GM21619 (cell line): ENCODE data around the gene CDK5RAP2.
"Not testable (repeated sequence)": the region's sequence is repeated elsewhere in the genome, so short reads cannot be mapped to it uniquely, and the experiment has no call there.

Source experiments
- ATAC-seq: cut with Tn5 transposase; IDR thresholded peaks from one replicate; pipeline ENCODE4 v1.9.1; 2021; ENCODE audit not compliant: unreplicated experiment

The CDK5RAP2 gene

DNA sequence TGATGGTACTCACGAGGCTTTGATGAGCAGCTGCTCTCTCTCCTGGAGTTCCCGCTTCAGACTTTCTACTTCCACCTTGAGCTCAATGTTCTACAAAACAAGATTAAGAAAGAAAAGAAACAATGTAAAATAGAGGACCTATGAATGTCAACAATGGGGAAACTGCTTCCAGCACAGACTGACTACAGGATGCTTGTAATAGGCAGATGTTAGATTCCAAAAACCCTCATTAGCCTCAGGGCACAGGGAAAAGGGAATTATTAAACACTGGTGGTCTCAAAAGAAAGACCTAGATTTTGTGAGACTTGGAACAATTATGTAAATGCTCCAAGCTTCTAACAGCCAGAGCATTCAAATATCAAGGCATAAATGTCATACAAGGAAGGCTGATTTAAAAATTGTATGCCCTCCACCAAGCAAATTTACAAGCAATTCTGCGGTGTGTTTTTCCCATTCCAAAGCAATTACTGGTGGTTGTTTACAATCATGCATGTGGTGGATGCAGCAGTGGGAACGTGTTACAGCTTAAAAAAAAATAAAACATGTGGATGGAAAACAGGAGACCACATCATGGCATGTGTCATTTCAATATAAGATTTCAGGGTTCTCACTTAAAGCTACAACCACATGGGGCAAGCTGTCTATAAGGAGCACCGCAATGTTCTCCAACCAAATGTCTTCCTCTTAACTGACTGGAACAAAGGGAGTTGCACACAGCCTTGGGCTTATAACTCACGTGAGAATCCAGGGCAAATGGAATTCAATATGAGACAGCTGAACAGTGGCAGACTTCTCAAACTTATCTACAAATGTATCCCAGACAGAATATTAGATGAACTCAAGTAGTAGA is 34.0 kb downstream of the CDK5RAP2 start:
- ATAC-seq: no peak

DNA sequence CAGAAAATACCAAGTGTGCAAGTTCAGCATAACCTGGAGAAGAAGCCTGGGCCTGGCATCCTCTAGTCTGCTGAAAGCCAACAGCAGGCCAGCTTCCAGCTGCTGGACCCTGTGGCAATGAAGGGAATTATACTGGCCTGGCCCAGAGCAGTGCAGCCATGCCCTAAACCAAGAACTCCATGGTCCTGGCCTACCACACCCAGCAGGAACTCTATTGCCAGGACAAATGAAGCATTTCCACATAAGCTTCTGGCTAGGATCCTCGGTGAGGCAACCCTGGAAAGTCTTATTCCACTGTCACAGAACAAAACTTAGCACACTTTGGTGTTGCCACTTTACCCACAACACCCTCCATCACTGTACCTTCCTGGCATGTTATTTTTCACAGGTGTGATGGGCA is 35.5 kb downstream of the CDK5RAP2 start:
- ATAC-seq: no peak

DNA sequence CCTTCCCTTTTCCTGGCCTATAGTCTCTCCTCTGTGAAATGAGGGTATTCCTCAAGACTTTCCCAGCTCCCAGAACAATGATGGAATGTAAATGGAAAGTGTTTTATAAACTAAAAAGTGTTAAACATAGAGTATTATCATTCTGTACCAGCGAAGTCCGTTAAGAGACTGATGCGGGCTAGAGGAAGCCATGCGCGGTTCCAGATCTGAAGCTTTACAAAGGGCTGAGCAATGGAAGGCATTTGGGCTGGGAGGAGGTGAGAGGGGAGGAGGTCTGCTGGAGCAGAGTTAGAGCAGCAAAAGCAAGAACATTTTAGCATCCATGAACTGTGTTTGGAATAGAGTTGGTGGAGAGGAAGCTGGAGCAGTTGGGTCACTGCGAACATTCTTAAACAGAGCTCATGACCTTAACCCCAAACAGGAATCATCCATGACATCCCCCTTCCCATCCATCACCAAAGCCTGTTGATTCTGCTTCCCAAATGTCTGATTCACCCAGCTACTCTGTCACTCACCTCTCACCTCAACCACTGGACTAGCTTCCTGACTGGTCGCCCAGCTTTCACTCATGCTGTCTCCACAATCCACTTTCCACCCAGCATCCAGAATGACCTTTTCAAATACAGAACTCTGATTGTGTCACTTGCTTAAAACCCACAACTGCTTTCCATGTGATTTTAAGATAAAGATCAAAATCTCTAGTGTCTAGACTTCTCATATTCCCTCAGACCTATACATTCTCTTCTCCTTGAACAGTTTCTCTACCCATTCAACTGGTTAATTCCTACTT is 37.1 kb downstream of the CDK5RAP2 start:
- no peak for ATAC-seq

DNA sequence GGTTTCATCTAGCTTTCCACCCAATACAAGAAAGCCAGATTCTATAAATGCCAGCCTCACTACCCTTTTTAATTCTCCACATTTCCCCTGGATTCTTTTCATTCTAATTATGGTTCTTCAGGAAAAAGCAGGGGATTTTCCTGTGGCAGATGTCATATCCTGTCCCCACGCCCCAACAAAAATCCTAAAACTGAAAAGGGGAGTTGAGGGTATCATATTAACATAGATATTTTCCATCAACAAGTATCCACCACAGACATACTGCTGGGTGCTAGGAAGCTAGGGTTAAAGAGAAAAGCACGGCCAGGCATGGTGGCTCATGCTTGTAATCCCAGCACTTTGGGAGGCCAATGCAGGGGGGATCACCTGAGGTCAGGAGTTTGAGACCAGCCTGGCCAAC is 38.0 kb downstream of the CDK5RAP2 start:
- ATAC-seq: no peak

DNA sequence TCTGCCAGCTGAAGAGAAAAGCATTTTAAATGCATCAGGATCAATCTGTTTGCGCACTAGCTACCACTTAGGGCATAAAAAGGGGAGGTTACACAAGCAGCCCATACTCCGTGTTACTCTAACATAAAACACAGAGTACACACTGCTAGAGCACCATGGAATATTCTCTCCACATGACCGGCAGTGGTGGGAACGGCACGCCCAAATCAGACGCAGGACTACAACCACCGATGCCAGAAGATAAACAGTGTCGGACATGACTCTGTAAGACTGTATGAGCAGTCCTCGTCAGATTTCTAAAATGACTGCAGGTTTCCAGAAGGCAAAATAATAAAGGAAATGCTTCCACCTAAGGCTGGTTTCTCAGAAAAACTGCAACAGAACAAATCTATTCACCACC is 40.0 kb downstream of the CDK5RAP2 start:
- no peak for ATAC-seq

DNA sequence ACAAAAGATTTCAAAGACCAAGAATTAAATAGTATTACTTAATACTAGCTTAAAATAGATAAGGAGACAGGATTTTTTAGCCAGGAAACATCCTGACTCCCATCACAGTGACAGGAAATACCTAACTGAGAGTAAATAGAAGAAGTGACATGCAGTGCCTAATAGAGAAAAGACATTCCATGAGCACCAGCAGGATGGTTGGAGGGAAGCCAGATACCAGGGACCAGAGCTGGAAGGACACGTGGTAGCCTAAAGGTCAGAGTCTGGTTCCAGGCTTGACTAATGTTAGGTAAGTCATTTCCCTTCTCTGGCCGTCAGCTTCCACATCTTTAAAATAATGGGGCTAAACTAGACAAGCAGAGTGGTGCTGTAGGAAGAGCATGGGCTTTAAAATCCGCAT is 41.6 kb downstream of the CDK5RAP2 start:
- no peak for ATAC-seq

DNA sequence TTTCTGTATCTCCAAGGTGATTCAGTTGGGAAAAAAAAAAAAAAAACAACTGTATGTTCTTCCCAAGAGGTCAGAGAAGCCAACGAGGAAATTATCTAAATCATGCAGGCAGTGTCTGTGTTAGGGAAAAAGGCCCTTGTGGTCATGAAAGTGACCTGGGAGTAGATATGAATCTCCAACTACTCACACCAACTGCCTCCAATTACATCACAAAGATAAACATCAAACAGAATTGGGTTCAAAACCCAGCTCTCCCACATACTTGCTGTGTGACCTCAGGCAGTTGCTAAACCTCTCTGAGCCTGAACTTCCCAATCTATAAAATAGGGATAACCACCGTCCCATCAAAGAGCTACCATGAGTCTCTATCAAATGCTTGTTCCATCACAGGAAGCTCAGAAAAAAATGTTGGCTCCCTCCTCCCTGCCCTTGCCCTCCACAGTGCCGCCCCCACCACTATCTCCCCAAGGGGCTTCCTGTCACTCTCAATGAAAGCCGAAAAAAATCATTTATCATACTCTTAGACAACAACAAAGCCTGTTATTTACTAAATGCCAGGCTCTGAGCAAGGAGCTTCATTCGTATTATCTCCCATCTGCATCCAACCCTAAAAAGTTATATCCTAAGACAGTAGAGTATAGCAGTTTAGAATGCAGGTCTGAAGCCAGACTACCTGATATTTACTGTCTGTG is 42.9 kb downstream of the CDK5RAP2 start:
- no peak for ATAC-seq

DNA sequence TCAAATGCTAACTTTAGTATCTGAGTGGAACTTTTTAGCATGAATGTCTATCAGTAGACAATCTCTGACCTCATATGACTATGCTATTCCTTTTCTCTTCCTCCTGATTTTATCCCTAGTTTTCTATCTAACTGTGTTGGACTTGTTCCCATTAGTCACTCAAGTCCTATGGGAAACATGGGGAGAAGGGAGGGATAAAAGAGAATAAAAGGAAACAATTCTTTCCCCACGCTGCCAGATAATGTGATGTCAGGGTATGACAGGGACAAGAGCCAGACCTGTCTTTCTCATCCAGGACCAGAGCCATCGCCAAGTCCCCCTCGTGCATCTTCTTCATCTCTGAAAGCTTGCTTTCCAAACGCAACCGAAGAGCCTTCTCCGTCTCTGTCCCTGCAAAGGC is 43.9 kb downstream of the CDK5RAP2 start:
- ATAC-seq: no peak

DNA sequence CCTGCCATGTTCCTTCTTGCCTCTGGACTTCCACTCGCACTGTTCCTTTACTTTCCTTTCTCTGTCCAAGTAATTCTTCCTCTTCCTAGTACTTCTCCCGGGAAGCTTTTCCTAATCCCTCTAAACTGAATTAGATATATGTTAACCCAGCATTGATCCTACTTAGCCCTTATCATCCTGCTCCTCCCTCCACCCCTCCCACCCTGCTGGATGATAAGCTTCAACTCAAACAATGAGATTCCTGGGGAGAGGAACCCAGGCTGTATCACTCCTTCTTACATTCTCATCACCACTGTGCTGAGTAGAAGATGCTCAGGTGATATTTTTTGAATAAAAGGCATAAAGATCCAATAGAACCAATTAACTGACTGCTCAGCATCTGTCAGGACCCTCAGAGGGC is 45.7 kb downstream of the CDK5RAP2 start:
- no peak for ATAC-seq

DNA sequence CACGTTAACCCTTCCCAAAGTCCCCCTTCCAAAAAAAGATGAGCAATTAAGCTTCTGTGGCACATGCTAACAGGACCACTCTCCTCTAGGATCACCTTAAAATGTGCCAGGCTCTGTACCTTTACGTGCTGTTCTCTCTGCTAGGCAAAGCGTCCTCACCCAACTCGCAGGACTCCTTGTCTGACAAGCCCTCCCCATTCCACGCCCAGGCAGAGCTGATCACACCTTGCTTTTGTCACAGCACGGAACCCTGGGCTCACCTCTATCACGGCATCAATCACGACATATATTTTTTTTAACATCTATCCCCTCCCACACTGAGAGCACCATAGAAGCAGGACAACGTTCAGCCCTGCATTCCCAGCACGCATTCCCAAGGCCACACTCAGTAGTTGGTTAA is 47.1 kb downstream of the CDK5RAP2 start:
- ATAC-seq: no peak

DNA sequence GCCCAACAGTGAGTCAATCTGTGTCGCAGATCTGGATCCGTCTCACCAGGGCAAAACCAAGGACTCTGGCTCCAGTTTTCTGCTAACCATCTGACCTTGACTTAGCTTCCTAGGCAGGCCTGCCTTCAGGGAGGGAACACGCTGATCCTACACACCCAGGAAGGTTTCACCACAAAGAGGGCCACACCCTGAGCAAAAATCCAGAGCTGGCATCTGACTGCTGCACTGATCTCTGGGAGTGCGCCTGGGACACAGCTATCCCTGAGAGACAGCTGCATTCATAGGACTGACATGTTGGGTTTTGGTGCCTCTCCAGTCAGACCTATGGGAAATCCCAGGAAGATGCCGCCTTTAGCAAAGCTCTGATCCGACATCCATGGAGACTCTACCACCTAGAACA is 47.5 kb downstream of the CDK5RAP2 start:
- ATAC-seq: no peak

DNA sequence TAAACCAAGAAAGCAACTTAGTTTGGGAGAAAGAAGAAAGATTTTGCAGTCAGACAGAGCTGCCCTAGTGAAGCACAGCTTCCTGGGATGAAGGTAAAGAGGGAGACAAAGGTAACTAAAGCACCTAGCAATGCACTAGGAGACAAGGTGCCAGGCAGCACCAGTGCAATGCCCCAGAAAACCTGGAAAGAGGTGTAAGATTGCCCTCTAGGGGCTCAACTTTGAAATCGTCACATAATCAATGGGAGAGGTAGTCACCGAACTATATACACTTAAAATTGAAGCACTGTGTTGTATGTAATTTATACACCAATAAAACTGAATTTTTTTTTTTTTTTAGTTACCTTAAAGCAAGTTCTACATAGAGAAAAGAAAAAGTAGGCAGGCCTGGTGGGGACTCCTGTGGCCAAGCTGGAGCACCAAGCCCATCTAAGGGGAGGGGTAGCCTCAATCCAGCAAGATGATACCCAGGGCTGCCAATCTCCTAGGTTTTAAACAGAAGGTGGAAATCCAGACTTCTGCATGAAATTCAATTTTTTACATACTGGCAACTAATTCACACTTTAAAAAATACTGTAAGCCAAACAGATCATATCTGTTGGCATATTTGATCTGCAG is 48.2 kb downstream of the CDK5RAP2 start:
- ATAC-seq: no peak

DNA sequence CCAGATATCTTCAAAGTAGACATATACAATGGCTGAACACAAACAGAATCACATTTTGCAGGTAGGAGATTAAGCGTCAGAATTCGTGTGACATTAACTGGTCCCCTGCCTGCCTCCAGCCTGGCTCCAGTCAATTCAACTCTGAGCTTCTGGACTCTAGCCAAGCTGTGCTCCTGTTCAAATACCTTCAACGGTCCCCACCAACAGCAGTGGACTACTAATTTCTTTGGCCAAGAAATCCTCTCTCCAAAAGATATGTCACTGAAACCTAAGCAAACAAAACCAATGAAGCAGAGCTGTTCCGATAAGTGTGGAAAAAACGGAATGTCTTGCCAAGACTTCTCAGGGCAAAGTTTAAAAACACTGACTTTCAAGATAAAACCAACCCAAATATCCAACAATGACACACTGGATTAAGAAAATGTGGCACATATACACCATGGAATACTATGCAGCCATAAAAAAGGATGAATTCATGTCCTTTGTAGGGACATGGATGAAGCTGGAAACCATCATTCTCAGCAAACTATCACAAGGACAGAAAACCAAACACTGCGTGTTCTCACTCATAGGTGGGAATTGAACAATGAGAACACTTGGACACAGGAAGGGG is 49.6 kb downstream of the CDK5RAP2 start:
- ATAC-seq: not testable (repeated sequence)

DNA sequence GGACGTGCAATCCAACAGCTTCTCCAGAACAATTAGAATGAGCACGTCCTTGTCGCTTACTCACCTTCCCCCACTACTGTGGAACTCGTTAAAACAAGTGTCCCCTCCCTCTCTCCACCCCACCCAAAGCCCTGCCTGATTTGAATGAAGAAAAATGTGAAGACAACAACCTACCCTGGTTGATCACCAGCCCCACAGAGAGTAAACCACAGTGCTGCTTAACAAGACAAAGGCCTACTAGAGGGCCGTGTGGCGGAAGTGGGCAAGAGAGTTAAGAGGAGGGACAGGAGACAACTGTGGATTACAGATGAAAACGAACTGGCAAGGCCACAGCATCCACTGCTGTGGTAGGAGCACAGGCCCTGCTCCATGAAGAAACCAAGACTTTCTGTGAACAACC is 51.1 kb downstream of the CDK5RAP2 start:
- no peak for ATAC-seq

DNA sequence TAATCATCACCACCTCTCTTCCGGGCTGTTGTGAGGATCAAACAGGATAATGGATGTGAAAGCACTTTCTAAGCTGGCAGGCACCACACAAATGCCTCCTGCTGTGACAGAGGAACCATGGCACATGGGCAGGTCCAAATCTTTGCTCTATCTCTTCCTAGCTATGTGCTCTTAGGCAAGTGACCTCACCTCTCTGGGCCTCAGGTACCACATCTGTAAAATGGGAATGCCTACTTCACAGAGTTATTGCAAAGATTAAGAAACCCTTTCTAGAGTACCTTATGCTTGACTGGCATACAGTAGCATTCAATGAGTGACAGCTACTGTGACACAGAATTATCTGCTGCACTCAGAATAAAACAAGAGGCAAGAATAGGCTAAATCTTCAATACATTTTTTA is 51.6 kb downstream of the CDK5RAP2 start:
- no peak for ATAC-seq

DNA sequence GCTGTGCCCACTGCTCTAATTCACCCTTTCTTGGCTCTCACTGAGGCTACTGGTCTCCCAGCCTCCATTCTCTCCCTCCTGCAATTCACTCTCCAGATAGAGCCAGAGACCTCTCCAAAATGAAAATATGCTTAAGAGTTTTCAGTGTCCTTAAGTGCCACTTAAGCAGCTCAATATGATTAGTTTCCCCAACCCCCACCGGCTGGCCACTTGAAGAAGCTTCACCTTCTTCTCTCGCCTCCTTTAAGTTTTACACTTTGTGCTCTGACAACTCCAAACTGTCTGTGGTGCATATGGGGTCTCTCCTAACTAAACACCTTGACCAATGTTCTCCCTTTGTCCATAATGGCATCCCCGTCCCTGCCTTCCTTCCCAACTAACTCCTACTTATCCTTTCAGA is 53.4 kb downstream of the CDK5RAP2 start:
- ATAC-seq: no peak

DNA sequence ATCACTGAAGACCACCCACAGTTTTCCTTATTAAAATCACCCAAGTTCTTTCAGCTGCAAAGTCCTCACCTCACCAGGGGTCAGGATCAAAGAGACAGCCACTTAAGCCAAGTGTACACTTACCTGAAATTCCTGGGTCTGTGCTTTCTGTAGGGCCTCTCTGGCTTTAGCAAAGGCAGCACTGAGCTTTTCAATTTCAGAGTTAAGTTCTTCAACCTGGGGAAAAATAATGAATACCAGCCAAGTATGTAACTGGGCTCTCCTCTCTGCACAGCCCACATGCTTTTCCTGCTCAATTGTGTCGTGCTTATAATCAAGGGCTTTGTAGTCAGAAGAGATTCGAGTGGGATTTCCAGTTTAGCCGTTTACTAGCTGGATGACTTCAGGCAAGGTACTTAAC is 55.1 kb downstream of the CDK5RAP2 start:
- no peak for ATAC-seq

DNA sequence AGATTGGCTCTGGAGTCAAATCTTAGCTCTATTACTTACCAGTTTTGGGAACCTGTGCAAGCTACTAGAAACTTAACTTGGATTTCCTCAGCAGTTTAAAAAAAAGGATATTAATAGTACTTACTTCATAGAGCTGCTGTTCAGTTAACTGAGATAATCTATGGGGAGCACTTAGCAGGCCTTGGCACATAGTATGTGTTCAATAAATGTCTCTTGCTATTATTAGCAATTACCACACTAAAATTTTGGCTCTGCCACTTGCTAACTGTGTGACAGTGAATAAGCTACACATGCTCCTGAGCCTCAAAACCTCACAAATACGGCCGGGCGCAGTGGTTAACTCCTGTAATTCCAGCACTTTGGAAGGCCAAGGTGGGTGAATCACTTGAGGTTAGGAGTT is 55.9 kb downstream of the CDK5RAP2 start:
- no peak for ATAC-seq

DNA sequence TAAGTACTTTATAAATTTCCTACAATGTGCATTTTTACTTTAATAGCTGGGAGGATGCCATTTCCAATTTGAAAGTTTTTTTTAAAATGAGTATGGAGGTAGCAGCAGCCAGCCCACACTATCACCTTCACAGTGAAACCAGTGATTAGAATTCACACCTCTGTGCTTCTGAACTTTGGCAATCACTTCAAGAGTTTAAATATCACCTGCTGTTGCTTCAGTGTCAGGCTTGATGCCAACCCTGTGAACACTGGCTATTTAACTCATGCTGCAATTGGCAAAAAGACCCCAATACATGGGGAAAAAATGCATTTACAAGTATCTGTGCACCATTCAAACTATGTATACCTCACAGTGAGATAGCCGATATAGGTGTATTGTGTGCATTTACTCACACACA is 57.4 kb downstream of the CDK5RAP2 start:
- no peak for ATAC-seq

DNA sequence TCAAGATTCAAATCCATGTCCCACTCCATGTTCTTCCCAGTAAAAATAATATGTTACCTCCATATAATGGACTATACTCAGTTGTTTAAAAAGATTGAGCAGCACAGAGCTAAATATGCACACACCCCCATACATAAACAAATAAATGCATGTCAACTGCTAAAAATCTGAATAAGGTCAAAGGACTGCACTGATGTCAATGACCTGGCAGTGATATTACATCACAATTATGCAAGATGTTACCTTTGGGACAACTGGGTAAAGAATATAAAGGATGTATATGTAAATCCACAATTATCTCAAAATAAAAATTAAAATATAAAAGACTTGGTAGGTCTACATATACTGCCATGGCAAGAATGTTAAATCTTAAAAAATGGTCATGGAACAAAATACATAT is 57.9 kb downstream of the CDK5RAP2 start:
- ATAC-seq: no peak

DNA sequence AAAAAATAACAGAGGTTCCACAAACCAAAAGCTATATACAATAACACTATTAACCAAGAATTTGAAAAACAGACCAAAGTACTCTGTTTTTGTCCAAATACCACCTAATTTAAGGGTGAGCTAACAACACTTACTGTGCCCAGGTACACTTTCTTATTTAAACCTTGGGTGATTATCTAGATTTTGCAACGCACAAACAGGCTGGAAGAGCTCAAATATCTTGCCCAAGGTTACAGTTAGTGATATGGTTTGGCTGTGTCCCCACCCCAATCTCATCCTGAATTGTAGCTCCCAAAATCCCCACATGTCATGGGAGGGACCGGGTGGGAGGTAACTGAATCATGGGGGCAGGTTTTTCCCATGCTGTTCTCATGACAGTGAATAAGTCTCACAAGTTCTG is 58.9 kb downstream of the CDK5RAP2 start:
- ATAC-seq: no peak
